CD4-positive, alpha-beta T cell treated with Interleukin-15 for 1 hour (primary cell): ENCODE results near the gene GALNT16.
A peak's percentile ranks its signal among the peaks of the same experiment; 100 is the strongest.
"Not testable (repeated sequence)": the region's sequence is repeated elsewhere in the genome, so short reads cannot be mapped to it uniquely, and the experiment has no call there.

Experiments
- DNase-seq: peaks from one replicate; pipeline ENCODE4 v3.0.0-alpha.2; 2020

The GALNT16 gene

GRCh38 chr14:69287098-69288010 is 27.4 kb downstream of the GALNT16 start:
- DNase-seq: no peak

GRCh38 chr14:69288011-69288771 is 28.2 kb downstream of the GALNT16 start:
- DNase-seq: no peak

- DNase-seq: no peak
These were observed 29.2 kb downstream of the GALNT16 start for GRCh38 chr14:69288956-69289705.

GRCh38 chr14:69289811-69290520 is 30.0 kb downstream of the GALNT16 start:
- DNase-seq: no peak

GRCh38 chr14:69290881-69291280 is 30.9 kb downstream of the GALNT16 start:
- DNase-seq: not testable (repeated sequence)

GRCh38 chr14:69291396-69291795 is 31.4 kb downstream of the GALNT16 start:
- no peak for DNase-seq

GRCh38 chr14:69291891-69292561 is 32.1 kb downstream of the GALNT16 start:
- DNase-seq: no peak

GRCh38 chr14:69298131-69299071 is 38.4 kb downstream of the GALNT16 start:
- no peak for DNase-seq

GRCh38 chr14:69299286-69300035 is 39.5 kb downstream of the GALNT16 start:
- DNase-seq: no peak

- no peak for DNase-seq
These were observed 40.8 kb downstream of the GALNT16 start for GRCh38 chr14:69300601-69301221.

GRCh38 chr14:69303086-69303485 is 43.1 kb downstream of the GALNT16 start:
- no peak for DNase-seq

GRCh38 chr14:69312608-69313007 is 52.6 kb downstream of the GALNT16 start:
- DNase-seq: peak; percentile 3

- DNase-seq: peak; percentile 8
These were observed 53.2 kb downstream of the GALNT16 start for GRCh38 chr14:69313176-69313575.

- peak; percentile 5 for DNase-seq
These were observed 54.4 kb downstream of the GALNT16 start for GRCh38 chr14:69314327-69314726.

- DNase-seq: peak; percentile 7
These were observed 55.3 kb downstream of the GALNT16 start for GRCh38 chr14:69315301-69315700.

GRCh38 chr14:69316449-69317101 is 56.6 kb downstream of the GALNT16 start:
- DNase-seq: peak; percentile 4

GRCh38 chr14:69317102-69317755 is 57.3 kb downstream of the GALNT16 start:
- DNase-seq: peak; percentile 9

- peak; percentile 19 for DNase-seq
These were observed 57.8 kb downstream of the GALNT16 start for GRCh38 chr14:69317780-69318179.
